ENCODE data around the gene ADCY1.

Gene ADCY1

GRCh38 chr7:45685619-45686240 lies 111.6 kb downstream of the ADCY1 start:
- Histone ChIP-seq H2AFZ (ENCODE audit: low read depth, low read length, severe bottlenecking) (no peak overlapping the region), H3F3A (ENCODE audit: insufficient read depth) (no peaks in the 10 kb centered on the region), H3K79me2 (ENCODE audit: insufficient read depth, low read length) (no peaks in the 10 kb centered on the region), H3K4me2 (ENCODE audit: low read depth, low read length, poor library complexity, severe bottlenecking) (no peak overlapping the region), H3K27me3 (ENCODE audit: low read length) (no peaks in the 10 kb centered on the region), H3K4me3 (ENCODE audit: insufficient read depth, low read length, poor library complexity, severe bottlenecking) (no peak overlapping the region), H3K9me2 (replicated peaks; ENCODE audit: insufficient read depth, low read length) (no peaks in the 10 kb centered on the region), H3K36me3 (ENCODE audit: low read length) (no peaks in the 10 kb centered on the region), H3K9me3 (ENCODE audit: insufficient read depth, low read length) (no peaks in the 10 kb centered on the region), H3K9ac (ENCODE audit: low read length) (no peak overlapping the region), H4K20me1 (ENCODE audit: low read depth, low read length) (no peaks in the 10 kb centered on the region), H3K27ac (ENCODE audit: low read depth, low read length) (no peak overlapping the region)
- TF ChIP-seq EZH2phosphoT487 (conservative IDR thresholded peaks at IDR 0.05; ENCODE audit: low read length) = no peak
- no peak for TF ChIP-seq CTCF (IDR thresholded peaks at IDR 0.05; ENCODE audit: insufficient read depth, low read length, poor library complexity, severe bottlenecking)

- Histone ChIP-seq H3K27me3 (ENCODE audit: low read length) (no peaks in the 10 kb centered on the region), H3K9me2 (replicated peaks; ENCODE audit: insufficient read depth, low read length) (no peaks in the 10 kb centered on the region), H4K20me1 (ENCODE audit: low read depth, low read length) (no peaks in the 10 kb centered on the region), H3K4me3 (ENCODE audit: insufficient read depth, low read length, poor library complexity, severe bottlenecking) (no peak overlapping the region), H3K36me3 (ENCODE audit: low read length) (no peaks in the 10 kb centered on the region), H3K9ac (ENCODE audit: low read length) (no peak overlapping the region), H3K4me2 (ENCODE audit: low read depth, low read length, poor library complexity, severe bottlenecking) (no peak overlapping the region), H3F3A (ENCODE audit: insufficient read depth) (no peaks in the 10 kb centered on the region), H3K79me2 (ENCODE audit: insufficient read depth, low read length) (no peaks in the 10 kb centered on the region), H3K27ac (ENCODE audit: low read depth, low read length) (no peak overlapping the region), H3K9me3 (ENCODE audit: insufficient read depth, low read length) (no peaks in the 10 kb centered on the region), H2AFZ (ENCODE audit: low read depth, low read length, severe bottlenecking) (no peak overlapping the region)
- no peak for TF ChIP-seq EZH2phosphoT487 (conservative IDR thresholded peaks at IDR 0.05; ENCODE audit: low read length)
- TF ChIP-seq CTCF (IDR thresholded peaks at IDR 0.05; ENCODE audit: insufficient read depth, low read length, poor library complexity, severe bottlenecking) = no peak
These were observed 112.4 kb downstream of the ADCY1 start for GRCh38 chr7:45686441-45687184.

GRCh38 chr7:45687185-45687560 lies 113.0 kb downstream of the ADCY1 start:
- H3K9ac ChIP-seq (ENCODE audit: low read length) = no peak overlapping the region
- no peak overlapping the region for H3K27ac ChIP-seq (ENCODE audit: low read depth, low read length)
- H3K79me2 ChIP-seq (ENCODE audit: insufficient read depth, low read length) = no peaks in the 10 kb centered on the region
- H3K4me3 ChIP-seq (ENCODE audit: insufficient read depth, low read length, poor library complexity, severe bottlenecking) = no peak overlapping the region
- H3K36me3 ChIP-seq (ENCODE audit: low read length) = no peaks in the 10 kb centered on the region
- no peak overlapping the region for H2AFZ ChIP-seq (ENCODE audit: low read depth, low read length, severe bottlenecking)
- no peaks in the 10 kb centered on the region for H3K9me3 ChIP-seq (ENCODE audit: insufficient read depth, low read length)
- no peaks in the 10 kb centered on the region for H3K27me3 ChIP-seq (ENCODE audit: low read length)
- TF ChIP-seq EZH2phosphoT487 (conservative IDR thresholded peaks at IDR 0.05; ENCODE audit: low read length) (no peak), CTCF (IDR thresholded peaks at IDR 0.05; ENCODE audit: insufficient read depth, low read length, poor library complexity, severe bottlenecking) (no peak)
- H3F3A ChIP-seq (ENCODE audit: insufficient read depth) = no peaks in the 10 kb centered on the region
- no peaks in the 10 kb centered on the region for H3K9me2 ChIP-seq (replicated peaks; ENCODE audit: insufficient read depth, low read length)
- H4K20me1 ChIP-seq (ENCODE audit: low read depth, low read length) = no peaks in the 10 kb centered on the region
- no peak overlapping the region for H3K4me2 ChIP-seq (ENCODE audit: low read depth, low read length, poor library complexity, severe bottlenecking)

Measured in SU-DHL-6 (cell line).